ENCODE data around the gene CNTRL.
"Not testable (repeated sequence)": the region's sequence is repeated elsewhere in the genome, so short reads cannot be mapped to it uniquely, and the experiment has no call there.

CNTRL gene, protein sequence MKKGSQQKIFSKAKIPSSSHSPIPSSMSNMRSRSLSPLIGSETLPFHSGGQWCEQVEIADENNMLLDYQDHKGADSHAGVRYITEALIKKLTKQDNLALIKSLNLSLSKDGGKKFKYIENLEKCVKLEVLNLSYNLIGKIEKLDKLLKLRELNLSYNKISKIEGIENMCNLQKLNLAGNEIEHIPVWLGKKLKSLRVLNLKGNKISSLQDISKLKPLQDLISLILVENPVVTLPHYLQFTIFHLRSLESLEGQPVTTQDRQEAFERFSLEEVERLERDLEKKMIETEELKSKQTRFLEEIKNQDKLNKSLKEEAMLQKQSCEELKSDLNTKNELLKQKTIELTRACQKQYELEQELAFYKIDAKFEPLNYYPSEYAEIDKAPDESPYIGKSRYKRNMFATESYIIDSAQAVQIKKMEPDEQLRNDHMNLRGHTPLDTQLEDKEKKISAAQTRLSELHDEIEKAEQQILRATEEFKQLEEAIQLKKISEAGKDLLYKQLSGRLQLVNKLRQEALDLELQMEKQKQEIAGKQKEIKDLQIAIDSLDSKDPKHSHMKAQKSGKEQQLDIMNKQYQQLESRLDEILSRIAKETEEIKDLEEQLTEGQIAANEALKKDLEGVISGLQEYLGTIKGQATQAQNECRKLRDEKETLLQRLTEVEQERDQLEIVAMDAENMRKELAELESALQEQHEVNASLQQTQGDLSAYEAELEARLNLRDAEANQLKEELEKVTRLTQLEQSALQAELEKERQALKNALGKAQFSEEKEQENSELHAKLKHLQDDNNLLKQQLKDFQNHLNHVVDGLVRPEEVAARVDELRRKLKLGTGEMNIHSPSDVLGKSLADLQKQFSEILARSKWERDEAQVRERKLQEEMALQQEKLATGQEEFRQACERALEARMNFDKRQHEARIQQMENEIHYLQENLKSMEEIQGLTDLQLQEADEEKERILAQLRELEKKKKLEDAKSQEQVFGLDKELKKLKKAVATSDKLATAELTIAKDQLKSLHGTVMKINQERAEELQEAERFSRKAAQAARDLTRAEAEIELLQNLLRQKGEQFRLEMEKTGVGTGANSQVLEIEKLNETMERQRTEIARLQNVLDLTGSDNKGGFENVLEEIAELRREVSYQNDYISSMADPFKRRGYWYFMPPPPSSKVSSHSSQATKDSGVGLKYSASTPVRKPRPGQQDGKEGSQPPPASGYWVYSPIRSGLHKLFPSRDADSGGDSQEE (N-terminal part only)

DNA sequence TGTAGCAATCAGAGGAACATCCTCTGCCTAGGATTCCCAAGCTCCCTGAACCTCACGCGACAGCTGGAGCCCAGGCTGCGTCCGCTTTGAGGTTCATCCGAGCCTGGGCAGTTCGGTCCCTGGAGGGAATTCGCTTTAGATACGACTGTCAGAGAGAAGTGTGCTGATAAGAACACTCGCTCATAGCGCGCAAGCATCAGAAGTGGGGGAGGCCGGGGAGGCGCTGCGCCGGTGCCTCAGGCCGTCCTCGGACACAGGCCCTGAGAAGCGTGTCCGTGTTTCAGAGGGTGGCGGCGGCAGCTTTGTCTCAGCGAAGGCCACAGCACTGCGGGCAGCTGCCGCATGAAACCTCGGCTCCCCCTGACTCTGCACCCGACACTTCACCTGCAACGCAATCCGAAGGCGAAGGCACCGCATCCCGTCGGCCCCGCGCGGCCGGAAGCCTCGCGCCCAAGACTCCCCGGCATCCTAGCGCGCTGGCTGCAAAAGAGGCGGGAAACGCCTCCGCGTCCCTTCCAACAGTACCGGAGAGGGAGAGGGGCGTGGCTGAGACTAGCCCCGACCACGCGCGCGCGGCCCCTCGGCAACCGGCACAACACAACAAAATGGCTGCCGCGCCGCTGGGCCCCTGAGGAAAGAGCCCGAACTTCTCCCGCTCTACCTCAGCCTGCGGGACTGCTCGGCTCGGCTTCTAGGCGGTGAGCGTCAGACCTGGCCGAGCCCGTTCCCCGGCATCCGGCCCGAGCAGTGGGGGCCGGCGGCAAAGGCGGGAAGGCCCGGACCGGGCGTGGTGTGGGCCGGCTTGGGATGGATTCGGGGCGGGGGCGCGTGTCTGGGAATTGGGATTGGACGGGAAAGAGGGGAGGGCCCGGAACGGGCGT is at the start of gene CNTRL:
Gene CNTRL, plus strand, starts transcription at position 586 of the 881 bp plus-strand sequence. CDS start 13,372 bp downstream, outside the sequence.
- peak; percentile 91 for DNase-seq (ENCODE audit: low spot score)

DNA sequence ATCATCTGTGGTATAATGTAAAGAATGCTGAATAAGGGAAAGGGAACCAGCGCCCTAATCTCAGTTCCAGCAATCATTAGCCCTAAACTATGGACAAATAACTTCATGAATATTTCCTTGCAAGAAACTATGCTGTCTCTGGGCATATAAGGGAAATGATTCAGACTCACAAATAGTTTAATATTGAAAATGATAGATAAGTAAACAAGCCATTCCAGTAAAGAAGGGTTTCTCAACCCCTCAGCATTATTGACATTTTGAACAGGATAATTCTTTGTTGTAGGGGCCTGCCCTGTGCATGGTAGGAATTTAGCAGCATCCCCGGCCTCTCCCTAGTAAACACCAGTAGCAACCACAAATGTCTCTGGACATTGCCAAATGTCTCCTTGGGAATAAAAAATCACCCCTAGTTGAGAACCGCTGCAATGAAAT is 48.5 kb upstream of the CNTRL start:
- no peak for DNase-seq (ENCODE audit: low spot score)

DNA sequence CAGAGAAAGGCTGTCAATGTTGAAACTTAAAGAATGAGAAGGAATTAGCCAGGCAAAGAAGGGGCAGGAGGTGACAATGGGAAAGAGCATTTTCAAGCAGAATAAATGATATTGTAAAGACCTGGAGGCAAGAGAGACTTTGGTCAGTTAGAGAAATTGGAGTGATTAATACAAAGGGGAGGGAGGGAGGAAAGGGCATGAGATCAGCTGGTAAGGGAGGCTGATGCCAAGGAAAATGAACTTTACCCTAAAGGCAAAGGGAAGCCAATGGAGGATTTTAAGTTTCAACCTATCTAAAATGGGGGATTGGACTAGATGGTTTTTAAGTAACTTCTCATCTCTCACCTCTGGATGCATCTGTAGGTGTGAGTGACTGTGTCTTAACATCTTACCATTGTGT is 48.0 kb upstream of the CNTRL start:
- DNase-seq (ENCODE audit: low spot score): no peak

DNA sequence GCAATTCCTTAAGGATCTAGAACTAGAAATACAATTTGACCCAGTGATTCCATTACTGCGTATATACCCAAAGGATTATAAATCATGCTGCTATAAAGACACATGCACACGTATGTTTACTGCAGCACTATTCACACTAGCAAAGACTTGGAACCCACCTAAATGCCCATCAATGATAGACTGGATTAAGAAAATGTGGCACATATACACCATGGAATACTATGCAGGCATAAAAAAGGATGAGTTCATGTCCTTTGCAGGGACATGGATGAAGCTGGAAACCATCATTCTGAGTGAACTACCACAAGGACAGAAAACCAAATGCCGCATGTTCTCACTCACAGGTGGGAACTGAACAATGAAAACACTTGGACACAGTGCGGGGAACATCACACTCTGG is 46.5 kb upstream of the CNTRL start:
- not testable (repeated sequence) for DNase-seq (ENCODE audit: low spot score)

DNA sequence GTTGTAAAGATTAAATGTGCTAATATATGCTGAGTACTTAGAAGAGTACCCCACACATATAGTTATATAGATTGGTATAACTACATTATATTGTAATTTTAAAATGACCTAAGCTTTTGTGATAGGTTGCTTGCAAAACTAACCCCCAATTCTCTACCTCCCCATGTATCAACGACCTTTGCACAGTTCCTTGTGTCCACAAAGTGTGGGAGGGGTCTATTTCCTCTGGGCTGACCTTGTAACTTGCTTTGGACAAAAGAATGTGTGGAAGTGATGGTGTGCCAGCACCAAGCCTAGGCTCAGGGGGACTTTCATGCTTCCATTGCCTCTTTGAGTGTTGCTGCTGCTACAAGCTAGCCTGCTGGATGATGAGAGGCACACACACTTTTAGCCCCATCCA is 45.3 kb upstream of the CNTRL start:
- no peak for DNase-seq (ENCODE audit: low spot score)

DNA sequence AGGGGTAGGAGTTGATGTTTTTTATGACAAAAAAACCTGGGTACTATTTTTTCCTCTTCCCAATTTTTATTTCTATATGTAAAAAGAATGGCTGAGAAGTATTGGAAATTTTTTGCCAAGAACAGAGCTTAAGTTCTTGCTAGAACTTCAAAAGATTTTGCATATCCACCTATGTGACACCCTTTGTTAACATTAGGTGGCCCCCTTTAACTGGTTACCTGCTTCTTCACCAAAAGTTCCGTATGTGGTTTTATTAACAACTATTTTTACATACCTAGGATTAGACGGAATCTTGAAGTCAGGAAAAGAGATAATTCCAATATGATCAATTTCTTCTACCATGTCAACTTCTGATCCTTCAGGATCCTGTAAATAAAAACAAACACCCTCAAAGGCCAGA is 40.2 kb upstream of the CNTRL start:
- DNase-seq (ENCODE audit: low spot score): no peak

DNA sequence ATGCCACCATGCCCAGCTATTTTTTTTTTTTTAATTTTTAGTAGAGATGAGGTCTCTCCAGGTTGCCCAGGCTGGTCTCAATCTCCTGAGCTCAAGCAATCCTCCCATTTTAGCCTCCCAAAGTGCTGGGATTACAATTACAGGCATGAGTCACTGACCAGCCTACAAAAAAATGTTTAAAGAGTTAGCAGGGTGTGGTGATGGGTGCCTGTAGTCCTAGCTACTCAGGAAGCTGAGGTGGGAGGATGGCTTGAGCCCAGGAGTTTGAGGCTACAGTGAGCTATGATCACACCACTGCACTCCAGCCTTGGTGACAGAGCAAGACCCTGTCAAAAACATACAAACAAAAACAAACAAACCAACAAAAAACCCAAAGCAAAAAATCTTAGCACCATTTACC is 39.0 kb upstream of the CNTRL start:
- not testable (repeated sequence) for DNase-seq (ENCODE audit: low spot score)

DNA sequence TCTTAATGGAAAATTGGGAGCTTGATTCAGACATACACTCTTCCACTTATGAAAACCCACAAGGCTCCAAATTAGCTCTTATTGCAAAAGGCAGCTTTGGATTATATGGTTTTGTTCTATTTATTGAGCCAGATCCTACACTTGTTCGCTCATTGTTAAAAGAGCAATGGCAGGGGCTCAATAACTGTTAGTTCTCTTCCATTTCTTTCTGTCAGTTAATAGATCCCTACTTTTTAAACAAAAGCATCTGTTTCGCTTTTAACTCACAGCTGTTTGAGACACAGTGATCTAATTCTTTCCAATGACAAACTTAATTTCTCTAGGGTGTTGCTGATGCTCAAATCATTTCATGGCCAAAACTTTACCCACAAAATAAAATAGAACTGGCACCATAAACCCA is 36.4 kb upstream of the CNTRL start:
- DNase-seq (ENCODE audit: low spot score): no peak

DNA sequence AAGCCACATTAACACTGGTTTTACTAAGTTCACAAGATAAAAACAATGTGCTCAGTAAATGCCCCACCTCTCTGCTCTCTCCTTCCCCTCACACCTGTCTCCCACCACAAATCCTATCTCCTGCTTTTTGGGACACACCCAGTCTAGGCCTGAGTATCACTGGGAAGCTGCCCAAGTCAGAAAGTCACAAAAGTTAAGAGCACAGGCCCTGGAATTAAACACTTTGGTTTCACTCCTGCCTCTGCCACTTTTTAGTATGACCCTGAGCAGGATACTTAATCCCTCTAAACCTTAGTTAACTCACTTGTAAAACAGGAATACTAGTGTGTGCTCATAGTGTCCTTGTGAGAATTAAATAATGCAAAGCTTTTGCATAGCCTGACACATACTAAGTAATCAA is 36.0 kb upstream of the CNTRL start:
- DNase-seq (ENCODE audit: low spot score): no peak

DNA sequence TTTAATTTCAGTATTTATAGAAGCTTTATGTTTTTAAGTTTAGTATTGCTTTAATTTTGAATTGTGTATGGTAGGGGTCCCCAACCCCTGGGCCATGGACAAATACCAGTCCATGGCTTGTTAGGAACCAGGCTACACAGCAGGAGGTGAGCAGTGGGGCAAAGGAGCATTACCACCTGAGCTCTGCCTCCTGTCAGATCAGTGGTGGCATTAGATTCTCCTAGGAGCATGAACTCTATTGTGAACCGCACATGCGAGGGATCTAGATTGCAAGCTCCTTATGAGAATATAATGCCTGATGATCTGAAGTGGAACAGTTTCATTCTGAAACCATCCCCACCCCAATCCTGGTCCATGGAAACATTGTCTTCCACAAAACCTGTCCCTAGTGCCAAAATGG is 26.6 kb upstream of the CNTRL start:
- no peak for DNase-seq (ENCODE audit: low spot score)

DNA sequence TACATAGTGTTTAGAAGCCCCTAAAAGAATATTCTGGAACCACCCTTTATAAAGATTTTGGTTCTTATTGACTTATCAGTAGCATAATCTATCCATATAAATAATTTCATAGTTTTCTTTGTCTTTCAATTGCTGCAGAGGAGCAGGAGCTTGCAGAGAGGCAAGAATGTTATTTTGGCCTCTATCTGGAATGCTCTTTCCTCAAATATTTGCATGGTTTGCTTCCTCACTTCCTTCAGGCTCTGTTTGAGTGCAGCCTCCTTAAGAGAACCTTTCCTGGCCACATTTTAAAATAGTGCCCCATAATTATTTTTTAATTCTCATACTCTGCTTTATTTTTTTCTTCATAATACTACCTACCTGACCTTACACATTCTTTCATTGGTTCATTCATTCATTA is 26.1 kb upstream of the CNTRL start:
- no peak for DNase-seq (ENCODE audit: low spot score)

DNA sequence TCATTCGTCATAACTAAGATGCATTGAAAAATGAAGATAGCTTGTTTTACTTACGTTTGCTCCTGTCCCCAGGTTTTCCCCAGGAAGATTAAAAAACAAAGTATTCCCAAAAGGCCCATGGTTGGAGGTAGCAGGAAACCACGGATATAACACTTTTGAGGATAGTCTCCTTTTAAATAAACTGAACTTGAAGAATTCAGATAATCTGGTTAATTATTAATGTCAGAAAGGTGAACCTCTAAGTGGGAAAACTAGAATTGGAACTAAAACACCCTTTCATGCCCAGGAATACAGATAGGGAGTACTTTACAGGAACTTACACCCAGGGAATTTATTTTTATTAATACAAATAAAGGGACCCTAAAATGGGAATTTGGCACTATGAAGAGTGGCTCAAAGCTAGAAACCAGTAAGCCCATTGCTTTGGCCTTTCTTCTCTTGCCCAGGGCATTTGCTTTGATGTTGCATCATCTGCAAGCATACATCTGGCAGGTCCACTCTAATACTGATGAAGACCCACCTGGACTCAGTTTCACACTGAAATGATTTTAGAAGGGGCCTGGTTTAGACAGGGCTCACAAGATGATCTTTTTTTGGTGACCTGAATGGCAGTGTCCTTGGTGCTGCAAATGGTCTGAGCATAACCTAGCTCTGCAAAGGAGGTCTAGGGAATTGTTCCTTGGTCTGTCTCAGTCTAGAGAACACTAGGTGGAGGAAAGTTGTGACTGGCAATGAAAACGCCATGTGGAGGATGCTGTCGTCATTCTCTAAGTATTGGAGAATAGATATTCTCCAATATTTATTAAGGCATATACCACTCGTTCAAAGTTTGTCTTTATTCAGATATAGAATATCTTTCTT is 24.4 kb upstream of the CNTRL start, which contains the start of gene C5:
Gene C5, minus strand, starts transcription at position 148 of the 861 bp plus-strand sequence. Its CDS starts 29 bp downstream, at position 119.
- DNase-seq (ENCODE audit: low spot score): no peak

DNA sequence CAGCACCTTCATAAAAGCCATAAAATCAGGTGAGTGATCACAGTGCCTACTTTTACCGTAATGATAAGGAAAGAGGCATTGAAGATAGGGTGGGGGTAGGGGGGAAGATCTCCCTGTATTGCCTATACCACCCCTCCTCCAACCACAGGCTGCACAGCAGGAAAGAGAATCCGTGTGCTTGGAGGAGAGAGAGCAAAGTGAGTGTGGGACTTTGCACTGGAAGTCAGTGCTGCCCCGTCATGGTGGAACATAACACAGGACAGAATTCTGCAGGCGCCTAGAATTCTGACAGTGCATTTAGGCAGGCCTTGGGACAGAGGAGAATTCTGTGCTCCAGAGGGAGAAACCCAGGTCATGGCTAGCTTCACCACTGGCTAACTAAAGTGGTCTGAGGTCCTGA is 21.2 kb upstream of the CNTRL start:
- DNase-seq (ENCODE audit: low spot score): no peak

DNA sequence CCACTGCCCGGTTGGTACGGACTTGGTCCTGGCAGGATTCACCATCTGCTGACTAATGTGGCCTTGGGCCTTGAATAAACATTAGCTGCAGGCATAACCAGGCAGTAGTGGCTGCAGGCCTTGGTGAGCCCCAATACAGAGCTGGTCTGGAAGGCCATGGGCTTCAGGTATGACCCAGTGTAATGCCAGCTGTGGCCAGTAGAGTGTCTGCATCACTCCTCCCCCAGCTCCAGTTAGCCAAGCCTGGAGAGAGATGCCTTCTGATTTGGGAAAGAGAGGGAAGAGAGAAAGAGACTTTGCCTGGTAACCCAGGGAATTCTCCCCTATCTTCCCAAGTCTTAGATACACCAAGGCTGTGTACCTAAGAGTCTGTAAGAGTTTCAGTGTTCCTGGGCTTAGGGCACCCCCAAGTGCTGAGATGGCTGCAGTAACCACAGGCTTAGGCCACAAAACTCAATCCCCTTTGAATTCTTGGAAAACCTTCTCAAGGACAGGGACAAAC is 19.1 kb upstream of the CNTRL start:
- DNase-seq (ENCODE audit: low spot score): peak; percentile 29

DNA sequence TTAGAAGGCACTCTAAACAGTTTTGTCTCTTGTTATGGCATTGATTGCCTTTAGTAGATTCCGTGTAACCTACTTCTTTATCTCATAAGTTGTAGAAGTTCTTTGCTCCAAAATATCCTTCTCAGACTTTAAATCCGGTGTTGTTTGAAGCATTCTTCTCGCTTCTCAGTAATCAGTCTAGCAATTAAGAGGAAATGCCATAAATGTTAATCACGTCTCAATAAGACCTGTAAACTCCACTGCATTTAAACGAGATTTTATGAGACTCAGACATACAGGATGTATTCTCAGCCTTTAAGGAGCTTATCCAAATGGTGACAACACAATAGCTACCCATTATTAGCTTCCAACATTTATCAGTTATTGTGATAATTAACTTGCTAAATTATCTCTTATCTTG is 16.9 kb upstream of the CNTRL start:
- no peak for DNase-seq (ENCODE audit: low spot score)

DNA sequence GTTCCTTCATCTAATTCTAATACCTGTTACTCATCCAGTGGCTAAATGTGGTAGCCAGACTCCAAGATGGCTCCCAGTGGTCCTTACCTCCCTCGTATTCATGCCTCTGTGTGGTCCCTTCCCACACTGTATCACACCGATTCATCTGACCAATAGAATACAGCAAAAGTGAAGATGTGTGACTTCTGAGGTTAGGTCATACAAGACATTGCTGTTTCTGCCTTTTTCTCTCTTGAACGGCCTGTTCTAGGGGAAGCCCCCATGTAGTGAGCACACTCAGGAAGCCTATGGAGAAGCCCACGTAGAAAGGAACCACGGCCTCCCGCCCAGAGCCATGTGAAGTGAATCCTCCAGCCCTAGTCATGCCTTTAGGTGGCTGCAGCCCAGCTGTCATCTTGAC is 15.2 kb upstream of the CNTRL start:
- no peak for DNase-seq (ENCODE audit: low spot score)

DNA sequence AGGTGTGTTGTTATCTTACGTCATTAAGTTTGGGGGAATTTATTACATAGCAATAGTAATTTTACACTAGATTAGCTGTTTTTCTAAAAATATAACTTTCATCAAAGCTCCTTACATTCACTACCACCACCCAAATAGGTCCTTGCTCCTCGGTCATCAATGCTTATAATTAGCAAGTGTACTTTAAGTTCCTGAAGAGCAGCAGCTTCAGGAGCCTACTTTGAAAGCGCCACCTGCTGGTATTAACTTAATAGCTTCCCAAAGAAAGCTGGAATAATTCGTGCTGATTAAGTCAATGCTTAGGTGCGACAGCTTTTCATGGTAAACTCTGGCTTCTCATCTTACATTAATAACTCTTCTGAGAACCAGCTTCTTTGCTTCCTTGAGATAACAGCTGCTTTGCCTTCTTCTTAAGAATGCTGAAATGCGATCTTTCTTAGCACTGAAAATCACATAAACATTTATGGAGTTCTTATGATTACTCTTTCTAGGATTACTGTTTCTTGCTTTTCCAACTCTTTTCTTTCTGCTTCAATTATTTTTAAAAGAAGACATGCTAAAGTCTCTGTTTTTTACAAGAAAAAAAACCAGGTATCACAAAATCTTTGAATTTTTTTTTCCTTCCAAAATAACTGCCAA is 14.6 kb upstream of the CNTRL start:
- peak; percentile 81 for DNase-seq (ENCODE audit: low spot score)

DNA sequence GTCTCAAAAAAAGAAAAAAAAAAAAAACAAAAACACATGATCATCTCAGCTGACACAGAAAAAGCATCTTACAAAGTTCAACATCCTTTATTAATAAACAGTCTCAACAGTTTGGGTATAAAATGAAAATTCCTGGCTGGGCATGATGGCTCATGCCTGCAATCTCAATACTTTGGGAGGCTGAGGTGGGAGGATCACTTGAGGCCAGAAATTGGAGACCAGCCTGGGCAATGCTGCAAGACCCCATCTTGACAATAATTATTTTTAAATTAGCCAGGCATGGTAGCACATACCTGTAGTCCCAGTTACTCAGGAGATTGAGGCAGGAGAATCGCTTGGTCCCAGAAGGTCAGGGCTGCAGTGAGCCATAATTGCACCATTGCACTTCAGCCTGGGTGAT is 7.9 kb upstream of the CNTRL start:
- no peak for DNase-seq (ENCODE audit: low spot score)

DNA sequence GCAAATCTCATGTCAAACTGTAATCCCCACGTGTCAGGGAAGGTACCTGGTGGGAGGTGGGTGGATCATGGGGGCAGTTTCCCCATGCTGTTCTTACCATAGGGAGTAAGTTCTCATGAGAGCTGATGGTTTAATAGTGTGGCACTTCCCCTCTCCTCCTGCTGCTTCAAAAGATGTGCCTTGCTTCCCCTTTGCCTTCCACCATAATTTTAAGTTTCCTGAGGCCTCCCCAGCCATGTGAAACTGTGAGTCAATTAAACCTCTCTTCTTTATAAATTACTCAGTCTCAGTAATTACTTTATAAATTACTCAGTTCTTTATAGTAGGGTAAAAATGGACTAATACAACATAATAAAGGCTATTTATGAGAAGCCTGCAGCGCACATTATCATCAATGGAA is 7.1 kb upstream of the CNTRL start:
- no peak for DNase-seq (ENCODE audit: low spot score)

DNA sequence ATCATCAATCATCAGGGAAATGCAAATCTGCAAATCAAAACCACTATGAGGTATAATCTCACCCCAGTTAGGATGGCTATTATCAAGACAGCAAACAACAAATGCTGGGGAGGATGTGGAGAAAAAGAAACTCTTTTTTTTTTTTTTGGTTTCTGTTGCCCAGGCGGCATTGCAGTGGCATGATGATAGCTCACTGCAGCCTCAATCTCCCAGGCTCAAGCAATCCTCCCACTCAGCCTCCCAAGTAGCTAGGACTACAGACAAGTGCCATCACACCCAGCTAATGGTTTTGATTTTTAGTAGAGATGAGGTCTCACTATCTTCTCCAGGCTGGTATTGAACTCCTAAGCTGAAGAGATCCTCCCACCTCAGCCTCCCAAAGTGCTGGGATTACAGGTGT is 5.4 kb upstream of the CNTRL start:
- no peak for DNase-seq (ENCODE audit: low spot score)

All from NAMALWA (cell line).